C1 segment of cervical spinal cord (tissue), 14 donors: Measurements from ENCODE around the gene TPSG1.
"Not testable (repeated sequence)": the region's sequence is repeated elsewhere in the genome, so short reads cannot be mapped to it uniquely, and the experiment has no call there.

Experiments used
- DNase-seq, 14 donors: peaks; one replicate each; lab custom pipeline; 2025; lab: John Stamatoyannopoulos, UW

TPSG1 gene

GRCh38 chr16:1225051-1225451 lies at the start of gene TPSG1:
Gene TPSG1 (minus strand): TSS chr16:1225268. CDS start chr16:1225252, 16 bp downstream.
- no peak for DNase-seq

- DNase-seq = no peak
Measured at GRCh38 chr16:1274767-1275166, 49.7 kb upstream of the TPSG1 start.

- DNase-seq = no peak
Measured at GRCh38 chr16:1273816-1274215, 48.7 kb upstream of the TPSG1 start.

DNA sequence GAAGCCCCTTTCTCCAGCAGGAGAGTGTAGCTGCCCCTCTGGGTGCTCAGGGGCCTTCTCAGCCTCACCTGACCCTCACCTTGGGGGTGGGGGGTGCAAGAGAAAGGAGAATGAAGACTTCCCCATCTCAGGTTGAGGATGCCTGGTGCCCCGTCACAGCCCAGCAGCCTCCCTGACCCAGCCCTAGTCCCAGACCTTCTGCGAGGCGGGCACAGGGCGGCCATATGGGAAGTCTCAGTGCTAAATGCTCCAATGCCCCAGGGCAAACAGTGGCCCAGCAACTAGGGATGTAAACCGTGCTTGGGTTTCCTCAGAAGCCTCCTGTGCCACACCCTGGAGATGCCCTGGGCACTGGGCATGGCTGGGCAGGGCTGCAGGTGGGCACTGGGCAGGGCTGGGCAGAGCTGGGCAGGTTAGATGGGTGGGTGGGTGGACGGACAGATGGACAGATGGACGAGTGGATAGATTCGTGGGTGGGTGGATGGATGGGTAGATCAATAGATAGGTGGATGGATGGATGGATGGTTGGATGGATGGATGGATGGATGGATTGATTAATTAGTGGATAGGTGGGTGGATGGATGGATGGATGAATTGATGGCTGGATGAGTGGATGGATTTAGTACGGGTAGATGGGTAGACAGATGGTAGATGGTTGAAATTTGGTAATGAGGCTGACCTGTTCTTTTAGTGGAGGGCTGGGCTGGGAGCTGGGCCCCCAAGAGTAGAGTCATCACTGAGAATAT lies 47.6 kb upstream of the TPSG1 start:
- DNase-seq = no peak

- DNase-seq = peak in 1 of 14 donors; percentile 11
Measured at GRCh38 chr16:1271724-1272413, 46.8 kb upstream of the TPSG1 start.

DNA sequence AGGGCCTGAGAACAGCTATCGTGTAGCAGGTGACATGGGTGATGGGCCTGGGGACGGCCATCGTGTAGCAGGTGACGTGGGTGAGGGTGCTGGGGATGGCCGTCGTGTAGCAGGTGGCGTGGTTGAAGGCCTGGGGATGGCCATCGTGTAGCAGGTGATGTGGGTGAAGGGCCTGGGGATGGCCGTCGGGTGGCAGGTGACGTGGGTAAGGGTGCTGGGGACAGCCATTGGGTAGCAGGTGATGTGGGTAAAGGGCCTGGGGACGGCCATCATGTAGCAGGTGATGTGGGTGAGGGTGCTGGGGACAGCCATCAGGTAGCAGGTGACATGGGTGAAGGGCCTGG lies 46.3 kb upstream of the TPSG1 start:
- DNase-seq = no peak

- DNase-seq = not testable (repeated sequence)
Measured at GRCh38 chr16:1269418-1269817, 44.4 kb upstream of the TPSG1 start.

DNA sequence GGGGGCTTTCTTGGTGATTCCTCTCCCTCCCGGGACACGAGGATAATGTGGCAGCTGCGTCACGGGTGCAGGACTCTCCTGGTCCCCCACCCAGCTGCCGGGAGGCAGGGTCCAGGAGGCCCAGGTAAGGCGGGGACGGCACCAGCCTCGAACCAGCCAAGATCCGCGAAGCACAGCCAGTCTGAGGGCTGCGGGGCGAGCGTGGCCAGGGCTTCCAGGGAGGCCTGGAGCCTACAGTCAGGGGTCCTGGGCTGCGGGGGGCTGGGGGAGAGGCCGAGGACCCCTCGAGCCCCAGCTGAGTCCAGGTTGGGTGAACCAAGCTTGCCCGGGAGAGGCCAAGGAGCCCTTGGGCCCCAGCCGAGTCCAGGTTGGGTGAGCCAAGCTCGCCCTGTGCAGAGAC lies 40.8 kb upstream of the TPSG1 start:
- no peak for DNase-seq

- DNase-seq = no peak
Measured at GRCh38 chr16:1265090-1265630, 40.1 kb upstream of the TPSG1 start.

GRCh38 chr16:1264345-1265089 lies 39.4 kb upstream of the TPSG1 start:
- no peak for DNase-seq

GRCh38 chr16:1263591-1264344 lies 38.7 kb upstream of the TPSG1 start:
- DNase-seq = no peak

- no peak for DNase-seq
Measured at GRCh38 chr16:1262846-1263221, 37.8 kb upstream of the TPSG1 start.

- no peak for DNase-seq
Measured at GRCh38 chr16:1262210-1262845, 37.3 kb upstream of the TPSG1 start.

- DNase-seq = no peak
Measured at GRCh38 chr16:1261131-1261892, 36.2 kb upstream of the TPSG1 start.

DNA sequence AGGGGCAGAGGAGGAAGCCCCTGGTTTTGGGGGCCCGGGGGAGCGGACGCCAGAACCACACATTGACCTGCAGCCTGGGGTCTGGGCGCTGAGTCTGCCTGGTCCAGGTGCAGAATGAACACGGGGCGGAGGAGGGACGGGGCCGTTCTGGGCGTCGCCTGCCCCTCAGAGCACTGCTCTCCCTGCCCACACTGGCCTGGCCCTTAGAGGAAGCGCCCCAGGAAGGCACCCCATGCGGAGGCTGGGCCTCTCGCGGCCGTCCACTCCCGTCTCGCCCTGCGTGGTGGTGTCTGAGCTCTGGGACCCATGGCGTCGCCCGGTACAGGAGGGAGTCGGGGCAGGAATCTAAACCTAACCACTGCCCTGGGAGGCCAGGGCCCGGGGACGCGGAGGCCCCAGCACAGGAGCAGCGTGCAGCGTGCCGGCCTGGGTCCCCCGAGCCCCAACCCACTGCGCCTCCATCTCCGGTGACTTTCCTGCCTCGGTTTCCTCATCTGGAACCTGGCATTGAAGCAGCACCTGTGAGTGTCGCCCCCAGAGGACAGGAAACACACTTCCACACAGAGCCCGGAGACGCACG lies 35.1 kb upstream of the TPSG1 start:
- no peak for DNase-seq

DNA sequence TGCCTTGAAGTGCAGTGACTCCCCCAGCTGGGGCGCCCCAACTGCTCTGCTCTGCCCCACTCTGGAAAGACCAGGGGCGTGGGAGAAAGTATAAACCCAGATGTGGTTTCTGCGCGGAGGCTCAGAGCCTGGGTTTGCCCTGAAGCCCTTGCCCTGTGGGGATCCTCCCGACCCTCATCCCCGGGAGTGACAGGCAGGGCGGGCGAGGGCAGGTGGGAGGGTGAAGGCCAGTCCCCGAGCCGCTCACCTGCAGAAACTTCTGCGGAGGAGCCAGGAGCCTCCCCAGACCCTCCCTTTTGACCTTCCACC lies 34.6 kb upstream of the TPSG1 start:
- DNase-seq = no peak

DNA sequence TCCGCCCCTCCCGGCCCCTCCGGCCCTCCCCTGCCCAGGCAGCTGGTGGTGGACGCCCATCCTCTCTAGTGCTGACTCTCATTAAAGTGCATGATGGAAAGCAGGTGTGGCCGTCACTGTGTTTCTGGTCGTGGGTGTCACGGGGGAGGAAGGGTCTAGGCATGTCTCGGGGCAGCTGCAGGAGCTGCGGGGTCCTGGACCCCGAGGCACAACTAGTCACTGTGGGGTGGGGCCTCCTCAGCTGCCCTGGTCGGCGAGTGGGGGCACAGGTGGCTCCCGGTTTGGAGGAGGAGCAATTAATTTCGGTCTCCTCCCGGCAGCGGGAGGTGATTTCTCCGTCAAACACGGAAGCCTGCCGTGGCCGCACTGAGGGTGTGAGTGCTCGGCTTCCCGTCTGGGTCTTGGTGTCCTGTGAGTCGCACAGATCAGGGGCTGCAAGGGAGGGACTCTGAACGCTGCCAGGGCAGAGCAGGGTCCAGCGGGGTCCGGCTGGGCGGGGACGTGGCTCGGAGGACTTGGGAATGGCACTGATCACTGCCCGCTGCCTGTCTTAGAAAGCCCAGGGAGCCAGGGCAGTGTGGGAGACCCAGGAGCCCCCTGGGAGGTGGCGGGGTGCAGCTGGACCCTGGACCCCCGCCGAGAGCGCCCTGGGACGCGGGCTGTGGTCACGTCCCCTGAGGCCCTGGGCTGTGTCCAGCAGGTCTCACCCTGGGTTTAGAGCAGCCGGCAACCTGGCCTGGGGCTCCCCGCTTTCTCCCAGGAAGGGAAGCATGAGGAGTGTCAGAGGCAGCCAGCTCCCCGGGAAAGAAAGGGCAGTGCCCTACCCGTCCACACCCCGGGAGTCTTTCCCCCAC lies 34.1 kb upstream of the TPSG1 start:
- DNase-seq = no peak

DNA sequence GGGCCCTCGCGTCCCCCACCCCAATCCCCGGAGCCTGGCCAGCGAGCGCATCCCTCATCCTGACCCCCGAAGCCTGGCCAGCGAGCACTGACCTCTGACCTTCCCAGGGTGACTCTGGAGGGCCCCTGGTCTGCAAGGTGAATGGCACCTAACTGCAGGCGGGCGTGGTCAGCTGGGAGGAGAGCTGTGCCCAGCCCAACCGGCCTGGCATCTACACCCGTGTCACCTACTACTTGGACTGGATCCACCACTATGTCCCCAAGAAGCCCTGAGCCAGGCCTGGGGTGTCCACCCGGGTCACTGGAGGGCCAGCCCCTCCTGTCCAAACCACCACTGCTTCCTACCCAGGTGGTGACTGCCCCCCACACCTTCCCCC lies 33.1 kb upstream of the TPSG1 start:
- no peak for DNase-seq

DNA sequence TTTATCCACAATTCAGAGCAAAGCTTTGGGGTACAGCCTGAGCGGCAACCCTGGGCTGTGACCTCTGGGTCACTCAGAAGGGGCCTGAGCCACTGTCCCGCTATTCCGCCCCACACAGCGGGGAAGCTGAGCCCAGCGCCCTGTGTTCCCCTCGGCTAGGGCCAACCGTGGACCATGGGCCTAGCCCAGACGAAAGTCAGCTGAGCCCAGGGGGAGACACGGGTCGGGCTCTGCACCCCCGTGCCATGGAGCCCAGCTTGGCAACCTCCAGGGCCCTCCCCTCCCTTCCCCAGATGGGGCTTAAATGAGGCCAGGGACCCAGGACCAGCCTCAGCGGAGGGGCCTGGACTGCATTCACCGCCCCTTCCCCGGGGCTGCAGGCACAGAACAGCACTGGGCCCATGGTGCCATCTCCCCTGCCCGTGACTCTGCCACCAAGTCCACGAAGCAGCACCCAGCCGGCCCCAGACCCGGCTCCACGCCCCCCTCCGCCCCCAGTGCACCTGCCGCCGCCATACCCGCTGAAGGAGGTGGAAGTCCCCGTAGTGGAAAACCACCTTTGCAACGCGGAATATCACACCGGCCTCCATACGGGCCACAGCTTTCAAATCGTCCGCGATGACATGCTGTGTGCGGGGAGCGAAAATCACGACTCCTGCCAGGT lies 32.6 kb upstream of the TPSG1 start:
- no peak for DNase-seq
